ENCODE data around the gene FNTB.

The FNTB gene

DNA sequence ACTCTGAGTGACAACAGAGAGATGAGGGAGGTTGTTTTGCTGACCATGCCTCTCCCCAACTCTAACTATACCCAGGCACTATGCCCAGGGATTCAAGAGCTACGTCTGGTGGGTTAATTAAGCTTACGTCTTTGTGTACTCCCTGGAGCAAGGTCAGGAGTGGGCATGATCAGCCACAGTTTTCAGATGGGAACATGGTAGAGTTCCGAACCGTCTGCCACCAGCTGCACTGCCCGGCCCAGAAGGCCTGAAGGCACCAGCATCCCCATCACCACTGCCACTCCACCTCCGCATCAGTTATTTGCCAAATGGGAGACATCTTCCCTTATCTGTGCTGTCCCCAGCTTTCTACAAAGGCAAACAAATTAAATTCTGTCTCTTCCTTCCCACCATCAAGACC is 33.0 kb upstream of the FNTB start:
- no peak for DNase-seq

DNA sequence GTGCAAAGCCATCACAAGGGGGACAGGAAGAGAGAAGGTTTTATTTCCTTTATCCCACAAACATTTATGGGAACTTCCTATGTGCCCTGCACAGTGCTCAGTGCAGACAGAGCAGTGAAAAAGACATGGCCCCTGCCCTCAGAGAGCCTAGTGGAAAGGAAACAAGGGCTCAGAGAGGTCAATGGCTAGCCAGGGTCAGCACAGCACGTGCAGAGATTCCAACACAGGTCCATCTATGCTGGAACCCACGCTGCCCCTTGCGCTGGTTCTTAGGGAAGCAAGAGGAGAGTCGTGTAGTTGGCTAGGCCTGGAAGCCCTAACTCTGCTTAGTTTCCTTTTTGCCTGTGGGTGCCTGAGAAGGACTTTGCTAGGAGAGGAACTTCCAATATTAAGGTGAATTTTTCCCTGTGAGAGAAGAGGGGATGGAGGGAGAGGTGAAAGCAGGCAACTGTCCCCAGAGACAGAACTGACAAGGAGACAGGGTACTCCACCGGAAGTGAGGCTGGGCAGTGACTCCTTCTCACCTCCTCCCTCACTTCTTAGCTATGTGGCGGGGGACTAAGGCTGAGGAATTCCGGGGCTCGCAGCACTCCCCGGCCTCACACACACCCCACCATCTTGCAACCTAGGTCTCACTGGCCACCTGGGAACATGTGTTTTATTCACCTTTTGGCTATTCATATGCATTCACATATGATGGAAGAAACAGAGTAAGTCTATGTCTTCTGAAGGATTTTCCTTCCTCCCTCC is 32.0 kb upstream of the FNTB start:
- DNase-seq = no peak

DNA sequence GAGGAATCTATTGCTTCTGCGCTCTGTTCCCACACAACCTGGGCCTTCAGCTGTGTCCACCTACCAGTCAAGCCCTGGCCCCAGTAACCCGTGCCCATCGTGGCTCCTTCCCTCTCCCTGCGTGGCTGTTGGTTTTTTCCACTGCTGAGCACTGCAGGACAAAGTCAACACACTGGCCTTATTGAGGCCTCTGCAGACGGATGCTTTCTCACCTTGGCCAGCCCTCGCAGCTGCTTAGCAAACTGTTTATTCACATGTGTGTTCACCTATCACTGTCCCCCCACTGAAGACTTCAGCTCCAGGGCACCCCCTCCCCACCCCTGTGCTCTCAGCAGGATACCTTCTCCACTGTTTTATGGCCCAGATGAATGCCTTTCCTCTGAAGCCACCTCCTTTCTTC is 31.4 kb upstream of the FNTB start:
- DNase-seq = no peak

DNA sequence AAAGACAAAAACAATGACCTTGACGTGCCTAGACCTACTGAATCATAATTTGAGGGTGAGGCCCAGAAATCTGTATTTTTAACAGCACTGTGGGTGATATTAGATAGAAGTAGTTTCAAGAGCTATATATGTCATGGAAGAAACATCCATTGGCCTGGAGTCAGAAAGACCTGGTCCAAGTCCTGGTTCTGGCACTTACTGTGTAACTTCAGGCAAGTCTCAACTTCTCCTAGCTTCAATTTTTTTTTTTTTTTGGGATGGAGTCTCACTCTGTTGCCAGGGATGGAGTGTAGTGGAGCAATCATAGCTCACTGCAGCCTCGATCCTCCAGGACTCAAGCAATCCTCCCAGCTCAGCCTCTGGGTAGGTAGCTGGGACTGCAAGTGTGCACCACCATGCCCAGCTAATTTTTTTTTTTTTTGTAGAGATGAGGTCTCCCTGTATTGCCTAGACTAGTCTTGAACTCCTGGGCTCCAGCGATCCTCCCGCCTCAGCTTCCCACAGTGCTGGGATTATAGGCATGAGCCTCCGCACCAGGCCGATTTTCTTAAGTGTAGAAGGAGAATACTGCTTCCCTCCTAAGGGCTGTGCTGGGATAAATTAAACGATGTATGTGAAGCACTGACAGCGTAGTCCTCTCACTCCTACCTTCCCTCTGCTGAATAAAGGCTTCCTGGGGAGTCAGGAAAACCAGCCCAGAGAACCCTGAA is 29.8 kb upstream of the FNTB start:
- no peak for DNase-seq

- no peak for DNase-seq
Observed at GRCh38 chr14:64958201-64958600, 28.5 kb upstream of the FNTB start.

DNA sequence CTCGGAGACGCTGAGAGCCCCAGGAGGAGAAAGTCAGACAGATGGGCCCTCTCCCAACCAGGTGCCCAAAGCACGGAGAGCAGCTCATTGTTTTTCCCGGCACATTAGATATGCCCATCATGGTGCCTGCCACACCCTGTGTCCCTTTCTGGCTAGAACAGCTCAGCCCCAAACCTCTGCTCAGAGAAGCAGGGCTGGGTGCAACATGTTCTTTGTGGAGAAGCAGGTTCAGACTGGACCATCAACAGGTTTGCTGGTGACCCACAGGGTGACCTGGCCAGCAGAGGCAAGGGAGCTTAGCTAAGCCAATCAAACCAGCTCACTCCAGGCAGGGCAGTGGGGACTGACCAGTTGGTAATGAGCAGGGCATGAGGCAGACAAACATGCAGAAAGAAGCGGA is 28.0 kb upstream of the FNTB start:
- no peak for DNase-seq

DNA sequence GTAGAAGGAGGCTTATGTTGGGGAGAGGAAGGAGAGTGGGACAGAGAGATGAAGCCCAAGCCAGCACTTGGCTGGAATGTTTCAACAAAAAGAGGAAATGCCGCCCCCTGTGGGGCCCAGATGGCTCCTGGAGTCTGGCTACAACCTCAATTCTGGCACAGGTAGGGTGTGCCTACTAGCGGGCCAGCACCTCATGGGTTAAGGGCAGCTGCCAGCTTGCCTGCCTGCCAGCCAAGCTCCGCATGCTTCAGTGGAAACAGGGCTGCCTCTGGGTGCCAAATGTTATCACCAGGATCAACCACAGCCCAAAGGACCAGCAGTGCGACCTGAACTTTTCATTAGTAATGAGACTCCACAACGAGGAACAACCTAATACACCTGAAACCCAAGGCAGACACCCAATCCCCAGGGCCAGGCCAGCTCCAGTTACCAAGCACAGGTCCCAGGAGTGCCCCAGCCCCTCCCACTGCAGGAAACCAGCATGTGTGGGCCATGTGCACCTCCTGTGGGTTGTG is 25.9 kb upstream of the FNTB start:
- no peak for DNase-seq

DNA sequence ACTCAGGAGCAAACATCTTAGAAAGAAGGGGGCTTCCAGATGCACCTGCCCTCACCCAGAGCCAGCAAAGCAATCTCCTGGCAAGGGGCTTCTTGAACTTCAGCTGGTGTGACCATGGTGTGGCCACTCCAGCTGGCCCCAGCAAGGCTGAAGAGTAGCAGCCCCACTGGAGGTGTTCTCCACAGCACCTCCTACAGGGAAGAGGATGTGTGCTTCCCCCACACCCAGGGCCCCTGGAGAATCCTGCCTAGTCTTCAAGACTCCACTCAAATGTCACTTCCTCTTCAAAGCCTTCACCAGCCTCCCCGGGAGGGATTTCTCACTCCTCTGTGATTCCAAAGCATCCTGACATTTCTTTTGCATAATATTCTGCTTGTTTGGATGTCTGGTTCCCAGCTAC is 23.1 kb upstream of the FNTB start:
- DNase-seq = no peak

GRCh38 chr14:64965356-64966000 is 21.2 kb upstream of the FNTB start:
- DNase-seq = no peak

- DNase-seq = no peak
Observed at GRCh38 chr14:64966976-64967375, 19.7 kb upstream of the FNTB start.

- DNase-seq = no peak
Observed at GRCh38 chr14:64968167-64968566, 18.5 kb upstream of the FNTB start.

- DNase-seq = no peak
Observed at GRCh38 chr14:64968651-64969050, 18.0 kb upstream of the FNTB start.

DNA sequence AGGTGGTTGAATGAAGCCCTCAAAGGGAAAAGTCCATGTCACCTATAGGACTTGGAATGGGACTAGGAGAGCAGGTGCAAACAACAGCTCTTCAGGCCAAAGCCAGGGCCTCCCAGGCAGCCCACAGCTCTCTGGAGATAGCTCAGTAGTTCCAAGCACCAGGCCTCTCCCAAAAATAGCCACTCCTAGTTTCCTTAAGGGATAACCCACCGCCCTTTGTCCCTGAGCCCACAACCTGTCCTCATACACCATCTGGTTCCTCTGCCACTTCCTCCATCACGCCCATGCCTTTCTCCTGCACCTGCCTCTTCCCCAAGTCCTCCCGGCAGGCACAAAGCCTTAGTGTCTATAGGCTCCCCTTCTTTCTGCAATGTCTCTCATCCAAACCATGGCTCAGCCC is 16.7 kb upstream of the FNTB start:
- DNase-seq = no peak

DNA sequence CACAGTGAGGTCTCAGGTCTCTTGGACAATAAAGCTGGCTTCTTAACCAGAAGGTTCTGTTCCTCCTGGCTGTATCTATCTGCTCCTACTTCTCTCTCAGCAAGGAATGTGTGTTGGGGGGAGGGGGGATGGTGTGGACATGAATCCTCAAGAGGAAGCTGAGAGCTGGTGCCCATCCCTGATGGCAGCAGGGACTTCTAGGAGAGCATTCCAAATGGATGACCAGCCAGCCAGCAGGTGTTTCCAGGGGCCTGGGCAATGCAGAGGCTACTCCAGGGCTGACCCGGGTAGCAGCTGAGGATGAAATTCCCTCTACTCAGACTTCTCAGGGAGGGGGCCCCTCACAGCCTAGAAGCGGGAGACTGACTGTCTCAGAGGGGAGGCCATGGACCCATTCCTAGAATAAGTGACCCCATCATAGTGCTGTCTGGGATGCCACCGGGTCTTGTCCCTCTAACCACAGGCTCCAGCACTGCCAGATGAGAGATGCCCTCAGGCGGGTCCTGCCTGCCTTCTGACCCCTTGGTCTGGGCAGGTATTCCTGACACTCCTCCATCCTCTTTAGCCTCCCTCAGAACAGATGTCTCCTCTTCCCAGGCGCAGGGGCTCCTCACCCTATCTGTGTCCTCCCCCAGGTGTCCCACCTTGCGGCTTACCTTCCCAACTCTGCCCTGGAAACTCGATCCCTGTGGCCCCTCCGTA is 15.8 kb upstream of the FNTB start:
- DNase-seq = no peak

- DNase-seq = no peak
Observed at GRCh38 chr14:64971491-64971942, 15.2 kb upstream of the FNTB start.

DNA sequence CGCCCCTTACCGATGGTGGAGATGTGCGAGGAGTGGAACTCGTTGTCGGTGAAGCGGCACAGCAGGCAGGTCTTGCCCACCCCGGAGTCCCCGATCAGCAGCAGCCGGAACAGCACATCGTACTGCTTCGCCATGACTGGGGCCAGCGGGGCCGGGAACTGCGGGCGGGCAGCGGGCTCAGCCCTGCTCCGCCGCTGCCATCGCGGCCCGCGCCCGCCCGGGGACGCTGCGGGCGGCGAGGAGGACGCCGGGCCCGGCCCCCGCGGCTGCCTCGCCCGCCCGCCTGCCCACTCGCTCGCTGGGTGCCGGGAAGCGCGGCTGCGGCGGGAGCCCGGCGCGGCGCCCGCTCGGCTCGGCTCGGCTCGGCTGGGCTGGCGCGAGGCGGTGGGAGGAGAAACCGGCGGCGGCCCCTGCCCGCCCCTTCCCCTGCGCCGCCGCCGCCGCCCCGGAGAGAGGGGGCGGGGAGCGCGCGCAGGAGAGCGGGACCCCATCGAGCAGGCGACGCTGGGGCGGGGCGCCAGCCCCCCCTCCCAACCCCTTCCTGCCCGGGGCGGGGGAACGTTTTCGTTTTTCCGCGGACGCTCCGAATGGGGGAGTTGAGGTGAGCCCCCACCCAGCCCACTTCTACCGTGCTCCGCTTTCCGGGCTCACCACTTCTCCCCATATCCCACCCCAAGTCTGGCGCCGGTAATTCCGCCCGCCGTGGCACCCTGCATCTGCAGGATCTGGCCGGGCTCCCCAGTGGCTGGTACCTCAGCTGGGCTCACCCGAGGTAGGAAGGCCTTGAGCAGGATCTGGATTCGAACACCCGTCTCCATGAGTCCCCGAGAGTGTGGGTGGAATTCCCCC is 14.5 kb upstream of the FNTB start, which contains the start of gene RAB15:
TSS of gene RAB15 (minus strand) at position 394 of the 849 bp plus-strand sequence. CDS start at position 134, 260 bp downstream.
- peak; percentile 45 for DNase-seq

DNA sequence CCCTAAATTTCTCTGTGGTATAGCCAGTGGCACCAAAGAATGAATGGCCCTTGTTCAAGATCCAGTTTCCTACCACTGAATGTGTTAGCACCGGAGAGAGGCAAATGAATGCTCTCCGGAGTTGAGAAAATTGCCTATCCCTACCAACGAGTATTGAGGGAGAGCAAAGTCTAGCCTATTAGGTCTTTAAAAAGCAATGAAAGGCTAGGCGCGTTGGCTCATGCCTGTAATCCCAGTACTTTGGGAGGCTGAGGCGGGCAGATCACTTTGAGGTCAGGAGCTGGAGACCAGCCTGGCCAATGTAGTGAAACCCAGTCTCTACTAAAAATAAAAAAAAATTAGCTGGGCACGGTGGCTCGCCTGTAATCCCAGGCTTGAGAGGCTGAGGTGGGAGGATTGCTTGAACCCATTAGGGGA is 13.7 kb upstream of the FNTB start:
- DNase-seq = no peak

DNA sequence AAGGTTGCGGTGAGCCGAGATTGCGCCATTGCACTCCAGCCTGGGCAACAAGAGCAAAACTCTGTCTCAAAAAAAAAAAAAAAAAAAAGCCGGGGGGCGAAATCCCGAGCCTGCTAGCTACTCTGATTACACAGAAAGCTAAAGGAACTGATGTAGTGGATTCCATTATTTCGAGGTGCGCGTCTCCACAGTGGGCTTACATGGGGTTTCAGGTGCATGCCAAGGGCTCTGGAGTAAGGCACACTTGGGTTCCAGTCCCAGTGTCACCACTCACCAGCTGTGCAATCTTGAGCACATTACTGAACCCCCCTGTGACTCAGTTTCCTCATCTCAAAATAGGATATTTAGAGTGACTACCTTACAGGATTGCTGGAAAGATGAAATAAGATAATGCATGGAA is 12.9 kb upstream of the FNTB start:
- DNase-seq = no peak

DNA sequence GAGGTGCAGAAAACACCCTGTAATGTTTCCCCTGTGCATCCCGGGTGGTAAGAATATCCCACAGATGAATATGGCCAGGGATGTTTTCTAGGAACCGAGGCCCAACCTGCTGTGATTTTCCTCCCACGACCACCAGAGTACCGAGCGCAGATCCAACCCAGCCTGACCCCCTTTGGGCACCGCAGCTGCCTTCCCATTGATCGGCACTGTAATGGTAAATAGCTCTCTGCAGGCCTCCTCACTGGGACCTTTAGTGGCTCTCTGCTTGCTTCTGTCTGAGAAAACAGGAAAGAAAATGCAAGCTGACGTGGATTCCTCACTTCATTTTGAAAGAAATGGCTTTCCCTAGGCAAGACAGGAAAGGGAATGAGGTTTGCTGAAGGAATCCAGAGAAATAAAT is 12.1 kb upstream of the FNTB start:
- no peak for DNase-seq

DNA sequence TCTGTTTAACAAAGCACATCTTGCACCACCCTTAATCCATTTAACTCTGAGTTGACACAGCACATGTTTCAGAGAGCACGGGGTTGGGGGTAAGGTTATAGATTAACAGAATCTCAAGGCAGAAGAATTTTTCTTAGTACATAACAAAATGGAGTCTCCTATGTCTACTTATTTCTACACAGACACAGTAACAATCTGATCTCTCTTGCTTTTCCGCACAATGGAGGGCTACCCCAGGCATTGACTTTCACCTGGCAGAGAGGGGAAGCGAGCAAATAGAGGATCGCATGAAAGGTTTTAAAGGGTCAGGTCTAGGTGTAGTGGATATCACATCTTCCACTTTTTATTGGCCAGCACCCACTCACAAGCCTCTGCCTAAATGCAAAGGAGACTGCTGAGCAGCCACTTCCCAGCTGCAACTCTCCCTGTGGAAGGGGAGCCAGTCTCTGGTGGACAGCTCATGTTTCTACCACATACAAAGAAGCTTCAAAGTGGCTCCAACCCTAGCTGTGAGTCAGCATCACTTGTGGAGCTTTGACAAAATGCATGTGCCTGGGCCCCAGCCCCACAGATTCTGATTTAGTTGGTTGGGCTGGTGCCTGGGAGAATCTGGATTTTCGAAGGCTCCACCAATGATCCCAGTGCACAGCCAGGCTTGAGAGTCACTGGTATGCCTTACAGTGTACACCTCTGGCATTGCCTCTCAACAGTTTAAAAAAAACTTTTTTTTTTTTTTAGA is 7.2 kb upstream of the FNTB start:
- DNase-seq = no peak
